GM19455 (cell line): ENCODE results near the gene KCNIP1.

Source experiments
- ATAC-seq: cut with Tn5 transposase; IDR thresholded peaks from one replicate; pipeline ENCODE4 v1.9.1; 2021; ENCODE audit not compliant: unreplicated experiment

The KCNIP1 gene

GRCh38 chr5:170503990-170504596 is at the start of gene KCNIP1:
KCNIP1 (plus strand) TSS chr5:170504020.
- no peak for ATAC-seq

- no peak for ATAC-seq
Measured at GRCh38 chr5:170463426-170463825, 40.4 kb upstream of the KCNIP1 start.

DNA sequence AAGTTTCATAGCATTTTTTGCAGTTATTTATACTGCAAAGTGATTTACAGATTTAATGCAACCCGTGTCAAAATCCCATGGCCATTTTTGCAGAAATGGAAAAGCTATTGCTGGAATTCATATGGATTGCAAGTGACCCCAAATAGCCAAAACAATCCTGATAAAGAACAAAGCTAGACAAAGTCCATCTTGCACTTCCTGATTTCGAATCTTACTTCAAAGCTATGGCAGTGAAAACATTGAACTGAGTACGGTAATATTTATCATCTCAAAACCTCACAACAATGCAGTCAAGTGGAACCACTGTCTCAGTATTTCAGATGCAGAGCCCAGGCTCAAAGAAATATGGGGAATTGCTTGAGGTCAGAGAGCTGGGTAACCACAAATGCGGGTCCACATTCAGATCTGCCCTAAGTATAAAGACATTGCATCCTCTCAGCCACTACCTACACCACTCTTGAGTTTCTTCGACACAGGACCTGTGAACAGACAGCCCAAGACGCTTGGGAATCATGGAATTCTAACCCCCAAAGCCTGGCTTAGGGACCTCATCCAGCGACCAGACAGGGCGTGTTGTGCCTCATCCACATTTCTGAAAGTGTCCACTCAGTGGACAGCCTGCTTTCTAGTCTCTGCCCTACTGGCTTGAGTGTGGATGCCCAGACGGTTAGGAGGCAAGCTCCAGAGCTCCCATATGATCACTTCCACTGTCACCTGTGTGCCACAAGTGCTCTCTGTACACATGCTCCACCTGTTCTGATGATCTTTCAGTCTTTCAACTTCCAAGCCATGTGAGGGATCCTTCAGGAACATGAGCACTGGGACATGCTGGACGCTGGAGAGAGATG is 39.3 kb upstream of the KCNIP1 start:
- ATAC-seq, result no peak

GRCh38 chr5:170466553-170466952 is 37.3 kb upstream of the KCNIP1 start:
- ATAC-seq, result no peak

- no peak for ATAC-seq
Measured at GRCh38 chr5:170466988-170467707, 36.7 kb upstream of the KCNIP1 start.

DNA sequence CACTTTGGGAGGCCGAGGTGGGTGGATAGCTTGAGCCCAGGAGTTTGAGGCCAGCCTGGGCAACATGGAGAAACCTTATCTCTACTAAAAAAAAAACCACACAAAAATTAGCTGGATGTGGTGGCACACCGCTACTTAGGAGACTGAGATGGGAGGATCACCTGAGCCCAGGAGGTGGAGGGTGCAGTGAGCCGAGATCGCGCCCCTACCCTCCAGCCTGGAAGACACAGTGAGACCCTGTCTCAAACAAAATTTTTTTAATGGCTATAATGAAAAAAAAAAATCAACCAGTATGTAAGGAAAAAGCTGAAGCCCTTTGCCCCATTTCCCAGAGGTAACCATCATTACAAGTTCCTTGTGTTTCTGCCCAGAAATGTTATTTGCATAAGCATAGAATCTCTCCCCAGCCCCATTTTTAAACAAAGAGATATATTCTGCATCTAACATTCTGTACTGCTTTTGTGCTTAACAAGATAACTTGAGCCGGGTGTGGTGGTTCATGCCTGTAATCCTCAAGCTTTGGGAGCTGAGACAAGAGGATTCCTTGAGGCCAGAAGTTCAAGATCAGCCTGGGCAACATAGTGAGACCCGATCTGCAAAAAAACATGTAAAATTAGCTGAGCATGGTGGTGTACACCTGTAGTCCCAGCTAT is 35.1 kb upstream of the KCNIP1 start:
- no peak for ATAC-seq

DNA sequence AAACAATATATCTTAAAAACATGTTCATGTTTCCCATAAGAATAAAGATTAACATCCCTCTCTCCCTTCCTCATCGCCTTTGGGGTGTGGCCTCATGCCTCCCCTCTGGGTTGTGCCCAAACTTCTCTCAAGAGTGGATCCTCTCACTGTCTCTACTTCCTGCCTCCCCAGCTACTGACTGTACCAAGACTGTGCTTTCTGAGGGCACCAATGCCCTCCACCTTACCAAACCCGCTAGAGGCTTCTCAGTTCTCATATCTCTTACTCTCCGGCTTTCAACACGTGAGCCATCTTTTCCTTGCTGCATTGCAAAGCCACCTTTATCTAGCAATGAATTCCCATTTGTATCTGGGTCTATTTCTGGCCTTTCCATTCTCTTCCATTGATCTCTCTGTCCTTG is 34.4 kb upstream of the KCNIP1 start:
- ATAC-seq, result no peak

DNA sequence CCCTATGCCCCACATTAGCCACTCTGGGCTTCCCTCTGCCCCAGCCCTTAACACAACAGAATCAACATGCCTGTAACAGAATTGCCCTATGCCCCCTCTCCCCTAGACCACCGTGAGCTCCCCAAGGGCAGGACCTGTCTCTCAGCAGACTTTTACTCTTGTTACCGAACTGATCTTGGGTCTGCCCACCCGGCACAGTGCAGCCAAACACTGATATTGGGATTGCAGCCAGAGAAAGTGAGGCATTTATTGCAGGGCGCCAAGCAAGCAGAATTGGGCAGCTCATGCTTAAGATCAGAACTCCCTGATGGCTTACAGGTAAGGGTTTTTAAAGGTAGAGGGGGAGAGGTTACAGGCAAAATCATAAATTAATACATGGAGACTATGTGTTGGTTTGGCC is 33.5 kb upstream of the KCNIP1 start:
- no peak for ATAC-seq

GRCh38 chr5:170470808-170471404 is 32.9 kb upstream of the KCNIP1 start:
- no peak for ATAC-seq

DNA sequence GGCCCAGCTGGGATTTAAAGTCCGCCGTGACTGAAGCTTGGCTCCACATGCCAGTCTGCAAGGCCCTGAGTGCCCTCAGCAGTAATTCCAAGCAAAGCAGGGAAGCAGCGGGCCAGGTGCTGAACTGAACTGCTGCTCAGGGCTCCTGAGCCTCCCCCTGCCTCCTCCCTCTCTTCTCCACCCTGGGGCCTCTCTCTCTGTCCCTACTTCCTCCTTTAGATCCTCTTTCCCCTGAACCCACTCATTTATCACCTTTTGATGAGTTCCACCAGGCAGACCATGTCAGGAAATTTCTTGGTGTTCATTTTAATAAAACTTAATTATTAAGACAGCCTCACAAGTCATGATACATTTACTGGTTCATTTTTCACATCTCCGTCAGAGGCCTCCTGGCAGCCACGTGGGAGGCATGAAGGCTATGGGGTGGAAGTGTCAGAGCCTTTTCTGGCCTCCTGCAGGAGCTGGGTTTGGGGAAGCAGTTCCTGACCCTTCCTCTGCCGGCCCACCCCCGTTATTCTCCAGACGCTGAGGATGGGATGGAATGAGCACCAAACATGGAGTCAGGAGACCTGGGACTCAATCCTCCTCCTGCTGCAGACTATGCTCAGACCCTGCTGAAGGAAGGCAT is 32.2 kb upstream of the KCNIP1 start:
- no peak for ATAC-seq

GRCh38 chr5:170473642-170474041 is 30.2 kb upstream of the KCNIP1 start:
- no peak for ATAC-seq

GRCh38 chr5:170474489-170475274 is 29.1 kb upstream of the KCNIP1 start:
- ATAC-seq, result no peak

- ATAC-seq, result no peak
Measured at GRCh38 chr5:170475294-170476000, 28.4 kb upstream of the KCNIP1 start.

GRCh38 chr5:170476704-170477103 is 27.1 kb upstream of the KCNIP1 start:
- no peak for ATAC-seq

GRCh38 chr5:170477906-170478305 is 25.9 kb upstream of the KCNIP1 start:
- ATAC-seq, result no peak

DNA sequence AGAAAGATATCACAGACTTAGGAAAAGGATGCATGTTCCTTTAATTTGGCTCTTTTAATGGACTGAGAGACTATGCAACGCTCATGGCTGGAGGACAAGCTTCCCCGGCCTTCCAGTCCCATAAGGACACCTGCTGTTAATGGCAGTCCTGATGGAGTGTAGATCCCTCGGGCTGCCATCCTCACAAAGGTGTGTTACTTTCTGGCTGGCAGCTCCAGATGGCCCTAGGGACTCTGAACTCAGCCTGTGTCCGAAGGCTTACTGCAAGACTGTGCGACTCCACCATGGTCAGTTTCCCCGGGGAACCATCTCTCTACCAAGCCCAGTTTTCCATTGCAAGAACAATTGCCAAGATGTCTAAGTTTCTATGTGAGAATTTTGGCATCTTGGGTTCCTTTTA is 25.5 kb upstream of the KCNIP1 start:
- ATAC-seq, result no peak

- ATAC-seq, result no peak
Measured at GRCh38 chr5:170479484-170479883, 24.3 kb upstream of the KCNIP1 start.

DNA sequence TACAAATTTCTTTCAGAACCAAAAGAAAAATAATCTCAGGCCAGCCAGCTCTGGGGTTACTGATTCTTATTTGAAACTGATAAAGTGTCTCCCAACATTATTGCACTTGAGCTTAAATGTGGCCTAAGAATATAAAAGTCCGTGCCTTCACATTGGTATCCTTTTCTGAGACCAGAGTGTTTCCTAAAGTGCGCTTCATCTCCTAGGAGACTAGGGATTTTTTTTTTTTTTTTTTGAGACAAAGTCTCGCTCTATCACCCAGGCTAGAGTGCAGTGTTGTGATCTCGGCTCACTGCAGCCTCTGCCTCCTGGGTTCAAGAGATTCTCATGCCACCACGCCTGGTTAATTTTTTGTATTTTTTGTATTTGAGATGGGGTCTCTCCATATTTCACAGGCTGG is 23.6 kb upstream of the KCNIP1 start:
- ATAC-seq, result no peak

GRCh38 chr5:170481849-170482248 is 22.0 kb upstream of the KCNIP1 start:
- ATAC-seq, result no peak
